Stimulated activated CD8-positive, alpha-beta memory T cell treated with anti-CD3 and anti-CD28 coated beads, Interleukin-7, amount 100 ng/mL, for 4 hours (primary cell): ENCODE results near the gene TTC28.

Source experiments
- DNase-seq, 2 donors: peaks; one replicate each; pipeline ENCODE4 v3.0.0-alpha.2; 2020; ENCODE audit warnings: low read depth in 2 of 2

Gene TTC28

DNA sequence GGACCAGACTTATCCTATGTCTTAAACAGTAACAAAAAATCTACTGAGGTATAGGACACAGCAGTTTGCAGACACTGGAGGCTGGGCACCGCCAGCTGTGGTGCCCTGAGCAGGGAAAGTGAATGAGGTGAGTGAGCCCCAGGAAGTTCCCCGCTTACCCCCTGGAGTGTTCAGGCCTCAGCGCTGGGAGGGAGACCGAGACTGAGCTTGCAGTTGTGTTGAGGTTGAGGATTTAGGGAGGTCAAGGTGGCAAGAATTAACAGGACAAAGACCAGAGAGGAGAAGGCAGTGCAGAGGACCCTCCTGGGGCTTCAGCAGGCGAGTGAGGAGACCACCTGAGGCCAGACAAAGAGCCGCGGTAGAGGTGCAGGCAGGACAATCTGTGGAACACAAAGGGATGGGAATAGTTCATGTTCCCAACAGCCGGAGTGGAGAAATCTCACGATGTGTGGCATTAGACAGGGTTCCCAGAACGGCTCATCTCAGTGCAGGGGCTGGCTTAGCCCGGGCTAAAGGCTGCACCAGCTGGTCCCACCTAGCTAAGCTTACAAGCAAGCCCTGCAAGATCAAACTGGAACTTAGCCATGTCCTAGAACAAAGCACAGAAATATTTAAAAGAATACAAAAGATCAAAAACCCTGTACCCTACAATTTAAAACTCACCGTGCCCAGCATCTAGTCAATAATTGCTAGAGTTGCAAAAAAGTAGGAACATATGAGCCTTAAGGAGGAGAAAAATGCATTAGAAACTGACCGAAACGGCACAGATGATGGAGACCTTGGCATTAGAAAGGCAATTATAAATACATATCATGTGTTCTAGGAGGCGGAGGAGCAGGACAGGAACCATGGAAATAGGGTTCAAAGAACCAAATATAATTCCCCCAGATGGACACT lies 713.2 kb downstream of the TTC28 start:
- no peak for DNase-seq

GRCh38 chr22:27962268-27963044 lies 717.2 kb downstream of the TTC28 start:
- no peak for DNase-seq

GRCh38 chr22:27961680-27962079 lies 718.0 kb downstream of the TTC28 start:
- DNase-seq, result no peak

- DNase-seq, result no peak
Observed at GRCh38 chr22:27961182-27961581, 718.5 kb downstream of the TTC28 start.

- DNase-seq, result no peak
Observed at GRCh38 chr22:27959335-27960090, 720.1 kb downstream of the TTC28 start.

DNA sequence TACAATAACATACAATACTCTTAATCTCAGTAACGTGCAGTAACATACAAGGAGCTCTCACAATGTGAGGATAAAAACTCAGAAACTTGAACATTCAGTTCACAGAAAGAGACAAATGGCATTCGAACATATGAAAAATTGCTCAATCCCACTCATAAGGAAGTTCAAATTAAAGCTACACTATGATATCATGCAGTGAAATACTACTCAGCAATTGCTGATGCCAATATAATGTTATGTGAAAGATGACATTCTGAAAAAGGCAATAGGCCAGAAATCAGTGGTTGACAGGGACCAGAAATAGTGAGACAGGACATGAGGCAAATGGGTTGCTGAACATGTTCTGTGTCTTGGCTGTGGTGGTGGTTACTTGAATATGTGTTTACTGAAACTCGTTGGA lies 726.9 kb downstream of the TTC28 start:
- no peak for DNase-seq

DNA sequence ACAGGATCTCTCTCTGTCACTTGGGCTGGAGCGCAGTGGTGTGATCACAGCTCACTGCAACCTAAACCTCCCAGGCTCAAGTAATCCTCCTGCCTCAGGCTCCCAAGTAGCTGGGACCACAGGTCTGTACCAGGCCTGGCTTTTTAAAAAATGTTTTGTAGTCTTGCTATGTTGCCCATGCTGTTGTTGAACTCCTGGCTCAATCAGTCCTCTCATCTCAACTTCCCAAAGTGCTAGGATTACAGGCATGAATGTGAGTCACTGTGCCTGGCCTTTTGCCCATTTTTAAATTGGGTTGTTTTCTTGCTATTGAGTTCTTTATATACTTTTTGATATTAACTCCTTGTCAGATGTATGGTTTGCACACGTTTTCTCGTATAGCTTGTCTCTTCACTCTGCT lies 727.5 kb downstream of the TTC28 start:
- no peak for DNase-seq

DNA sequence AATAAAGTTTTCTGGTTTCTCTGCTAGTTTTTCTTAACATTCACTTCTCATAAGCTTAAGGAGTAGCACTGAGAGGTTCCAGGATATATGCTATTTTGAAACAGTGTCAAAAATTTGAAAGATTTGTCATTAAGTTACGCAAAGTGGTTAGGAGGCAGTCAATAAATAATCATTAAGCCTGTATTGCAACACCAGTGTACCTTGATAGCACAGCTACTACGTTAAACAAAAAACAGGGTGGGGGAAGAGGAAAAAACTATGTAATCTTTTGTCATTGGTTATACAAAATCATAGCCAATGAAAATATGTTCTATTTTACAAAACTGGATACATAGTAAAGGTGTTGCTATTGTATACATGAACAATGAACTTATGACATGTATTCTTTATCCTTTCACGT lies 730.2 kb downstream of the TTC28 start:
- no peak for DNase-seq

DNA sequence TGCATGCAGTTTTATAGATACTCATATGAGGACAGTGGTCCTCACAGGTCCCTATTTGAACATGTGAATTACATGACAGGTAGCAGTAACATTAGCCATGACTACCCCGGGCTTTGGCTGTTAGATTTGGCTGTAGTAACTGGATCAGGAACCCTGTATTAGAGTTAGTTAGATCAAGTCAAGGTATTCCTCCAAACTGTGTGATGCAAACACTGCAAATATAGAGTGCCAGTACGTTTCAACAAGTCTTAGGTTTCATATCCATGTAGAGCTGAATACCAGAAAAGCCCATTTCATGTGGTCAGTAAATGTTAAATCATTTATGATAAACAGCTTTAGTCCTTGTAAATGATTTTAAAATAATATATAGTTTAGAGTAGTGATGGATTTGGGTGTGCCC lies 731.1 kb downstream of the TTC28 start:
- no peak for DNase-seq

- no peak for DNase-seq
Observed at GRCh38 chr22:27947448-27947847, 732.2 kb downstream of the TTC28 start.

DNA sequence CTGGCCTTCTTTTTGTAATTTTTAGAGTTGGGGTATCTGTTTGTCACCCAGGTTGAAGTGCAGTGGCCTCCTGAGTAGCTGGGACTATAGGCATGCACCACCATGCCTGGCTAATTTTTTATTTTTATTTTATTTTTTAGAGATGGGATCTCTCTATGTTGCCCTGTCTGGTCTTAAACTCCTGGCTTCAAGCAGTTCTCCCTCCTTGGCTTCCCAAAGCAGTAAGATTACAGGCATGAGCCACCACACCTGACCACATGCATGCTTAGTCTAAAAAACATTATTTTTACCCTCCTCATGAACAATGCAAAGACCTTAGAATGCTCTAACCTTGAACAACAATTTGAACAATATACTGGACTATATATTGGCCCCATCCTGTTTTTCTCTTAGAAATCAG lies 738.5 kb downstream of the TTC28 start:
- no peak for DNase-seq

DNA sequence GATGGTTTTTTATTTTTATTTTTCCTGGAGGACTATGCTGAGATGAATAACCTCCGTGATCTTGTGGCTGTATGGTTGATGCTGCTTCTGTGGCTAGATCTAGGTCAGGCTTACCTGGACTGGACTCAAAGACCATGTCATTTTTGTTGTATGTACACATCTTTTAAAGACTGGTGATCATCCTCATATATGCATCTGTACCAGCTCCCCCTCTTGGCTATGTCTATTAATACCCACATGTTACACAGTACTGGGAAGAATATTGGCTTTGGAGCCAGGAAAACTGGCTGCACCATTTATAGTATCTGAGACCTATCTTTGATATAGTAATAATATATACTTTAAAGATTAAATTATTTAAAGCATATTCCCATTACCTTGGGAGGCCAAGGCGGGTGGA lies 742.2 kb downstream of the TTC28 start:
- DNase-seq, result no peak

GRCh38 chr22:27935897-27936296 lies 743.7 kb downstream of the TTC28 start:
- no peak for DNase-seq

DNA sequence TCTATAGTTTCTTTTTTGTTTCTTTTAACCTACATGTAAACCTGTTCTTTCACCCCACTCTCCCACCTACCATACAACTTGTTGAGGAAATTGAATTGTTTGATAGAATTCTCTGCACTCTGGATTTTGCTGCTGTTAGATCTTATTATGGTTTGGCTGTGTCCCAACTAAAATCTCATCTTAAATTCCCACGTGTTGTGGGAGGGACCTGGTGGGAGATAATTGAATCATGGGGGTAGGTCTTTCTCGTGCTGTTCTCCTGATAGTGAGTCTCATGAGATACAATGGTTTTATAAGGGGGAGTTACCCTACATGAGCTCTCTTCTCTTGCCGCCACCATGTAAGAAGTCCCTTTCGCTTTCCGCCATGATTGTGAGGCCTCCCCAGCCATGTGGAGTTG lies 745.6 kb downstream of the TTC28 start:
- no peak for DNase-seq

DNA sequence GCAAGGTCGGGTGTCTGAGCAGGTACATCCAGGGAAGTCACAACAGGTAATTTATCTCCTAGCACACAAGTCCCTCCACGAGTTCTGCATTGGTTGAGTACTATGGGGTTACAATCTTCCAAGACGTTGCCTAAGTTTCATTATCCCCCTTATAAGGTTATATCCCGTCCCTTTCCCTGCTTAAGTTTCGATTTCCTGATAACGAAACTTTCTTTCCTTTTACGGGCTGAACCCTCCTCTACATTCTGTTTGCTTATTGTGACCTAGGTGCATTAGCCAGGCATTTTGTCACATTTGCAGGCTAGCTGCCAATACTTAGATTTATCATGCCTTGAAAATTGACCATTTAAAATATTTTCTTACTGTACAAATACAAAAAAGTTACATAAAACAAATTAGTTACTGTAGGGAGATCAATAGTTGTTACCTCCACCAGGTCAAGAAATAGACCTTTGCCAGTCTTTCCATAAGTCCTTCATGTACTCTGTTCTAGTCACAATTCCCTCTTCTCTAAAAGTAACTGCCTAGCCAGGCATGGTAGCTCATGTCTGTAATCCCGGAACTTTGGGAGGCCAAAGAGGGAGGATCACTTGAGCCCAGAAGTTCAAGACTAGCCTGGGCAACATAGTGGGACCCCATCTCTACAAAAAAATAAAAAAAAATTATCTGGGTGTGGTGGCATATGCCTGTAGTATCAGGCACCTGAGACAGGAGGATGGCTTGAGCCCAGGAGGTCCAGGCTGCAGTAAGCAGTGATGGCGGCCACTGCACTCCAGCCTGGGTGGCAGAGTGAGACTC lies 746.3 kb downstream of the TTC28 start:
- DNase-seq, result no peak

DNA sequence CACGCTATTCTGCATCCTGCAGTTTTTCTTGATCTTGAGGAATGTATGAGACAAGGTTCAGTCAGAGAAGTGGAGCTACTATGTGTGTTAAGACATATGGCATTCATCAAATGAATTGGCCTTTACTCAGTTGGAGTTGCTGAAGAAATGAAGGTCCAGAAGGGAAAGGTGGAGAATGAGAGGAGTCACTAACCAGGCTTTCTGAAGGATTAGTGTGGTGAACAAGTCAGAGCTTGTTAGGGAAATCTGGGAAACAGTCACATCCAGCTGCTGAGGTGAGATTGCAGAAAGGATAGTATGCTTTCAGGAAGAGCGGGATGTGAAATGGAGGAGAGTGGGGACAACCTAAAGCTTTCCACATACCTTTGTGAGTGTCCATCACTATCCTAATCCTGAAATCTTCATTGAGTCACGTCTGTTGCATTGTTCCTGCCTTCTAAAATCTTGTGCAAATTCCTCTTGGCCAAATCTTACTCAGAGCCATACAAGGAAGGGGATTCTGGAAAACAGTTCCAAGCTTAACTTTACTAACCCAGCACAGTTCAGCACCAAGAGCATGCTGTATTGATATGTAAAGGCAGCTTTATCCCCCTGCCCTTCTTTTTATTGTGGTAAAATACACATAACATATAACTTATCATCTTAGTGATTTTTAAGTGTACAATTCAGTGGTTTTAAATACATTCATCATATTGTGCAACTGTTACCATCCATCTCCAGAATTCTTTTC lies 749.1 kb downstream of the TTC28 start:
- no peak for DNase-seq
